GM19372 (cell line): ENCODE measurements around the gene ACRV1.

Source experiments
- ATAC-seq: cut with Tn5 transposase; IDR thresholded peaks from one replicate; pipeline ENCODE4 v1.9.1; 2021; ENCODE audit warnings: mild to moderate bottlenecking, low read depth, moderate library complexity; ENCODE audit not compliant: unreplicated experiment

ACRV1 gene

GRCh38 chr11:125663910-125664309 lies 16.7 kb downstream of the ACRV1 start:
- no peak for ATAC-seq

GRCh38 chr11:125662689-125663088 lies 18.0 kb downstream of the ACRV1 start:
- no peak for ATAC-seq

GRCh38 chr11:125649465-125650166 lies 31.0 kb downstream of the ACRV1 start:
- ATAC-seq, result no peak

GRCh38 chr11:125645871-125646270 lies 34.8 kb downstream of the ACRV1 start:
- no peak for ATAC-seq

- no peak for ATAC-seq
Observed at GRCh38 chr11:125638315-125638714, 42.3 kb downstream of the ACRV1 start.

- ATAC-seq, result no peak
Observed at GRCh38 chr11:125637840-125638239, 42.8 kb downstream of the ACRV1 start.

- no peak for ATAC-seq
Observed at GRCh38 chr11:125627236-125627910, 53.3 kb downstream of the ACRV1 start.

- ATAC-seq, result peak; percentile 34
Observed at GRCh38 chr11:125626288-125626950, 54.2 kb downstream of the ACRV1 start.

- peak; percentile 87 for ATAC-seq
Observed at GRCh38 chr11:125625630-125626287, 54.9 kb downstream of the ACRV1 start.

- ATAC-seq, result no peak
Observed at GRCh38 chr11:125625225-125625629, 55.4 kb downstream of the ACRV1 start.

- ATAC-seq, result no peak
Observed at GRCh38 chr11:125624756-125625213, 55.9 kb downstream of the ACRV1 start, which contains the start of gene CHEK1. TSS of gene CHEK1 (plus strand) at chr11:125625163. CDS start at chr11:125626769, 1,606 bp downstream.

GRCh38 chr11:125623064-125623463 lies 57.6 kb downstream of the ACRV1 start:
- no peak for ATAC-seq

- no peak for ATAC-seq
Observed at GRCh38 chr11:125621995-125622394, 58.7 kb downstream of the ACRV1 start.
